RWPE1 (cell line): ENCODE measurements around the gene MED13L.
A peak's percentile ranks its signal among the peaks of the same experiment; 100 is the strongest.

ENCODE experiments used
- CTCF ChIA-PET: fragments of 350-600 bp; sonication (Branson Sonifier 250); formaldehyde crosslinking; extraction: SDS; loops from one replicate; lab custom pipeline; 2021; lab: Yijun Ruan, JAX
- POLR2A ChIA-PET: fragments of 400-600 bp; formaldehyde crosslinking; extraction: SDS; loops from one replicate; lab custom pipeline; 2020; ENCODE audit warnings: antibody characterized with exemption; ENCODE audit not compliant: low non-redundant PET; lab: Yijun Ruan, JAX
- DNase-seq: peaks from one replicate; pipeline ENCODE4 v3.0.0; 2012; ENCODE audit warnings: low spot score
- H3K27ac ChIP-seq: fragments of 450-650 bp; 2 replicates; pipeline ENCODE4 v1.5.1; 2017
- TF ChIP-seq, protein P1 (sequence below): fragments of 450-650 bp; conservative IDR thresholded peaks from 2 replicates; pipeline ENCODE4 v1.5.1; 2017; ENCODE audit warnings: low read depth, mild to moderate bottlenecking

The MED13L gene

DNA sequence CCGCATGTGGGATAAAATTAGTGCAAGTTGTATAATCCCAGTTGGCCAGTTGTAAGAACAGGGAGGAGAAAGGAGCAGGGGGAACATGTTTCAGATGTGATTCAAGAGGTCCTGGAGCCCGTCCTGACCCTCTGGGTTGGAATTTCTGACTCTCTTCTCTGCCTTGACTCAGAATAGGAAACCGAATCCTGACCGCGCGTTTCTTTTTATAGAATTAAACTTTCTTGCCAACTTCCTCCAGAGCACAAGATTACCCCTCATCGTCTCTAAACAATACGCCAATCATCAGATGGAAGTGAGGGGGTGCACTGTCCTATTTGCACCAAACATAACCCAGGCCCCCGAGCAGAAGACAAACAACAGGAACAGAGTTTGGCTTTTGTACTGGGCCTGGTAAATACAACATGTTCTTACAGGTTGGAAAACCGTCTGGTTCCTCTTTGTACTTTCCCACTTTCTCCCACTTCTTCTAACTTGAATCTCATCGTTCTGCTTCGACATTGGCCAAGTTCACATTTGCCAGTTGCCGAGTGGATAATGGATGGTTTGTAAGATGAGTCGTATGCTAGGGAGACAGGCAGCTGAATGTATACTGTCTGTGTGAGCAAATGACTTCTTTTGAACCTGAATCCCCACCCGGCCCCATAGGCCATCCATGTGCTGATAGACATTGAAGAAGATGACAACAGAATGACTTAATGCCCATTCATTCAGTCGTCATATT, 42.6 kb upstream of the MED13L start:
- TF ChIP-seq, protein P1, sequence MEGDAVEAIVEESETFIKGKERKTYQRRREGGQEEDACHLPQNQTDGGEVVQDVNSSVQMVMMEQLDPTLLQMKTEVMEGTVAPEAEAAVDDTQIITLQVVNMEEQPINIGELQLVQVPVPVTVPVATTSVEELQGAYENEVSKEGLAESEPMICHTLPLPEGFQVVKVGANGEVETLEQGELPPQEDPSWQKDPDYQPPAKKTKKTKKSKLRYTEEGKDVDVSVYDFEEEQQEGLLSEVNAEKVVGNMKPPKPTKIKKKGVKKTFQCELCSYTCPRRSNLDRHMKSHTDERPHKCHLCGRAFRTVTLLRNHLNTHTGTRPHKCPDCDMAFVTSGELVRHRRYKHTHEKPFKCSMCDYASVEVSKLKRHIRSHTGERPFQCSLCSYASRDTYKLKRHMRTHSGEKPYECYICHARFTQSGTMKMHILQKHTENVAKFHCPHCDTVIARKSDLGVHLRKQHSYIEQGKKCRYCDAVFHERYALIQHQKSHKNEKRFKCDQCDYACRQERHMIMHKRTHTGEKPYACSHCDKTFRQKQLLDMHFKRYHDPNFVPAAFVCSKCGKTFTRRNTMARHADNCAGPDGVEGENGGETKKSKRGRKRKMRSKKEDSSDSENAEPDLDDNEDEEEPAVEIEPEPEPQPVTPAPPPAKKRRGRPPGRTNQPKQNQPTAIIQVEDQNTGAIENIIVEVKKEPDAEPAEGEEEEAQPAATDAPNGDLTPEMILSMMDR, result no peak
- CTCF ChIA-PET, result no interaction called here
- H3K27ac ChIP-seq, result peak overlapping the region; percentile 96
- POLR2A ChIA-PET, result no interaction called here
- DNase-seq, result peak; percentile 72

DNA sequence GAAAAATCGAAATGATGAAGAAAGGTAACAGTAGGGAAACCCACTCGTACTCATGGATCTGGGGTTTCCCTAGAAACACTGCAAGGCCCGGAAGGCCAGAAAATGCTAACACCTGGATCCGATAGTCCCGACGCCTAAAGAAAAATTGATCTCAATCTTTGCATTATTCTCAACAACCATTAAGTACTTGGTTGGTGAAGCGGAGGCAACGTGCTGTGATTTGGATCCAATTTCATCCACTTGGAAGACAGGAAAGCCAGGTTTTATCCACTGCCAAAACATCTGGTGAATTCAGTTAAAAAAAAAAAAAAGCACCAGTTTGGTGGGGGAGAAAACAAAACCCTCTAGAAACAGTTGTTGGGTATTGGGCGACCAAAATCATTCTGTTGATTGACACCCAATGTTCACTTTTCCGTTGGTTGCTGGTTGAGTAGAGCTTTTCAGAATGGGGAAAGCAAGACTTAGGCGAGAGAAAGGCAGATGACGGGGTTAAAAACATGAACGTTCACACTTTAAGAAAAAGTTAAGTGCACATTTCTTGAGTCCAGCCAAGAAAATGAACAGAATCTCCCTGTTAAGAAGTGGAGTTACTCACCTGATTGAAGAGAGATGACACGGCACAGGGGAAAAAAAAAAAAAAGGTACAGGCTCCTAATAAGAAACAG, 41.9 kb upstream of the MED13L start:
- CTCF ChIA-PET, result no interaction called here

DNA sequence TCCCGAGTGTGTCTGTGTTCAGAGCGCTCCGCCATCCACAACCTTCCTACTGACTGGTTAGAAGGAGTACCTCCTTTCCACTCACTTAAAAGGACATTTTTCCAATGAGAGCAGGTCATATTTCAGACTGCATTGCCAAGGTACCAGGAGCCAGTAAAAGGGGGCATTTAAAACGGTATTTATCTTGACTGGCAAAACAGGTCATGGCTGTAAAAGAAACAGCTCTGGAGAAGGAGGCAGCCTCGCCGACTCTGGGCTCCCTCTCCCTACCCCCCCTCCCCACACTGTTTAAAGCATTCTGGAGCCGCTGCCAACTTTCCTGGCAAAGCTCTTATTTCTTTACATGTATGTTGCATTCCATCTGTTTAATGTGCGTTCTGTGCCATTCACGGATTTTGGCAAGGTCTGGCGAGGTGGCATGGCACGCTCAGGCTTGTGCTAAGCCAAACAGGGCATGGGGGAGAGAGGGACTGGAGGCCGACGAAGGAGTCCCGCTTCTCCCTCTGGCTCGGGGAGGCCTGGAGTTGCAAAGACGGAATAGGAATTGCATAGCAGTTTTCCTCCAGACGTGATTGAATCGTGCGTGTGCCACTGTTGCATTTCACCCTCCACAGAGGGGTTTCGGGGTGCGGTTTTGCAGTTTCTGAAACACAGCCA, 41.2 kb upstream of the MED13L start:
- TF ChIP-seq, protein P1, result no peak
- ChIA-PET POLR2A (no interaction called here), CTCF (interaction anchor here (0.6 kb wide), 1 partner anchor 511 kb away, joined by 3 read pairs; no protein-coding TSS in a partner anchor)
- peak; percentile 38 for DNase-seq
- peak overlapping the region; percentile 96 for H3K27ac ChIP-seq

More for the DNA sequence above, 41.9 kb upstream of the MED13L start:
- no peak for DNase-seq
- peak overlapping the region; percentile 96 for H3K27ac ChIP-seq
- POLR2A ChIA-PET, result no interaction called here
- TF ChIP-seq, protein P1, result no peak

DNA sequence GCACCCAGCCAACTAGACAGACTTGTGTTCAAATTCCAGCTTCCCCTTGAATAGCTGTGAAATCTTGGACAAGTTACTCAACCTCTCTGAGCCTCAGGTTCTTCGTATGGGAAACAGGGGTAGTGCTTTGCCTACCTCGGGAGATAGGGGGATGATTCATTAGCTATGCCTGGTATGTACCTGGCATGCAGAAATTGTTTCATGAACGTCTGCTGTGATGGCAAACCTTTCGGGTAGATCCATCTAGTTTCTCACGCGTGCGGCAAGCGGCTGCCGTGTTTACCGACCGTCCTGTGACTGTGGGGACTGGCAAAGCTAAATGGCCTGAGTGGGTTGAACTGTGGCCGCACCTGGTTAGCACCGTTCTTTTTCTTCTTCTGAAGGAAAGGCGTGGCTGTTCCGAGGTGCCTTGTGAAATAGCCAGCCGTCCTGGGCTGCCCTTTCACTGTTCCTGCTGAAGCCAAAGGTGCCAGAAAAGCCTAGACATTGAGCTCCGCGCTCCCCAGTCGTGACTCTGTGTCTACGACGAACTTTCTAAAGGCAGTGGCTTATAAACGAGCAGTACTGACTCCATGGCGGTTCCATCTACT, 40.6 kb upstream of the MED13L start:
- ChIA-PET CTCF (interaction anchor here (0.6 kb wide), 1 partner anchor 510 kb away, joined by 3 read pairs; no protein-coding TSS in a partner anchor), POLR2A (no interaction called here)
- peak; percentile 88 for DNase-seq
- H3K27ac ChIP-seq, result peak overlapping the region; percentile 96
- TF ChIP-seq, protein P1, result no peak

DNA sequence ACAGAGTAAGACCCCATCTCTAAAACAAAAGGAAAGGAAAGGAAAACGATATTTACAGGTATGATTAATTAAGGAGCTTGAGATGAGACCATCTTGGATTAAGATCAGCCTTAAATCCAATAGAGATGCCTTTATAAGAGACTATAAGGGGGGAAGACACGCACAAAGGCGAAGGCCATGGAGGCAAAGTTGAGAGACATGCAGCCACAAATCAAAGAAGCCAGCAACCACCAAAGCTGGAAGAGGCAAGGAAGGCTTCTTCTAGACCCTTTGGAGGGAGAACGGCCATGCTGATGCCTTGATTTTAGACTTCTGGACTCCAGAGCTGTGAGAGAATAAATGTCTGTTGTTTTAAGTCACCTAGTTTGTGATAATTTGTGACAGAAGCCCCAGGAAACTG, 39.6 kb upstream of the MED13L start:
- no peak overlapping the region for H3K27ac ChIP-seq
- CTCF ChIA-PET, result no interaction called here
- POLR2A ChIA-PET, result no interaction called here
- TF ChIP-seq, protein P1, result no peak
- DNase-seq, result no peak

DNA sequence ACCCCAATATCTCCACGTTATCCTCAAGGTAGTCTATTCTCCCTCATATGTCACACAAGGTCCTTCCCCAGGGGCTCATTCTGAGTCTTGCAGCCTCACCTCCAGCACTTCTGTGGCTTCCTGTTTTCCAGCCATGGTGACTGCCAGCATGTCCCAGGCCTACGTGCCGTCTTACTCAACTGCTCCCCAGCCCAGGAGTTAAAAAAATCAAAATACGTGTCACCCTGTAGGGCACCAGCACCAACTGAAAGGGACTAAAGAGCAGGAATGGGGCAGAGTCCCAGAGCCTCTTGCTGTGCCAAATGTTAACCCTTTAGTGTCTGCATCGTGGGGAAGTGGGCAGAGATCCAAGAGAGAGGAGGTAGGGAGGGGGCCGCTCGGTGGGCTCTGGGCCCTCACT, 37.0 kb upstream of the MED13L start:
- TF ChIP-seq, protein P1, result no peak
- ChIA-PET CTCF (no interaction called here), POLR2A (no interaction called here)
- H3K27ac ChIP-seq, result no peak overlapping the region
- no peak for DNase-seq
